GM19463 (cell line): ENCODE measurements around the gene NEURL3.

Experiments
- ATAC-seq: cut with Tn5 transposase; IDR thresholded peaks from one replicate; pipeline ENCODE4 v1.9.1; 2021; ENCODE audit warnings: mild to moderate bottlenecking, moderate library complexity; ENCODE audit not compliant: unreplicated experiment

Gene NEURL3

GRCh38 chr2:96540136-96540535, 35.0 kb upstream of the NEURL3 start:
- no peak for ATAC-seq

DNA sequence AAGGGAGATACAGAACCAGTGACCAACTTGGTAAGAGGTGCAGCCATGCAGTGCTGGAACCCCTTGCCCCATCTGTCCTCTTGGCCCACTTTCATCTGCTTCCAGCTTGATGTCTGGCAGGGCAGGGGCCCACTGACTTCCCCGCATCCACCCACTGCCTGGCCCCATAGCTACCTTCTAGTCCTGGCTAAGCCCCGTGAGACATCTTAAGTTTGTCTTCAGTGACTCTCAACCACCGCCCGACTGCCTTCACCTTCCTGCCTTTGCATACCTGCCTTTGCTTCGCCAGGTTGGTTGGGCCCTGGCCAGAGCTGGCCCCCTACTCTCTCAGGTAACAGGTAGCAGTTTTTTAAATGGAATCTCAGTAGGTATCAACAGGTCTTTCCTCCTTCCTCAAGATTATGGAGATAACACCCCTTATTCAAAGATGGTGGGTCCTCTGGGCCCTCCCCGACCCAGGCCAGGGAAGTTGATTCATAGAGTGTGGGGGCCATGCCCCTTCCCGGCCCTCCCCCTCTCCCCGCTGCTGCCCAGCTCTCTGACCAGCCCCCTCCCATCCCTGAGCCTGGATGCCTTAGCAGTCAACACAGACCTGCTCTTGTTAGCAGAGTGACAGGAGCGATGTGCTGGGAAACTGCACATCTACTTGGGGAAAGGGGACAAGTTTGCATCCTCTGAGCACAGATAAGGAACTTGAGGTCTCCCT, 34.2 kb upstream of the NEURL3 start:
- ATAC-seq, result no peak

GRCh38 chr2:96538487-96539214, 33.5 kb upstream of the NEURL3 start:
- no peak for ATAC-seq

GRCh38 chr2:96537734-96538486, 32.8 kb upstream of the NEURL3 start:
- no peak for ATAC-seq

GRCh38 chr2:96537066-96537733, 32.0 kb upstream of the NEURL3 start:
- peak; percentile 59 for ATAC-seq

- peak; percentile 54 for ATAC-seq
These were observed 31.4 kb upstream of the NEURL3 start, which contains the start of gene ARID5A for GRCh38 chr2:96536445-96537065. TSS of gene ARID5A (plus strand) at chr2:96536752. CDS start at chr2:96536827, 75 bp downstream.

GRCh38 chr2:96535331-96535730, 30.2 kb upstream of the NEURL3 start:
- no peak for ATAC-seq

- no peak for ATAC-seq
These were observed 29.6 kb upstream of the NEURL3 start for GRCh38 chr2:96534701-96535181.

GRCh38 chr2:96534141-96534540, 29.0 kb upstream of the NEURL3 start:
- ATAC-seq, result no peak

DNA sequence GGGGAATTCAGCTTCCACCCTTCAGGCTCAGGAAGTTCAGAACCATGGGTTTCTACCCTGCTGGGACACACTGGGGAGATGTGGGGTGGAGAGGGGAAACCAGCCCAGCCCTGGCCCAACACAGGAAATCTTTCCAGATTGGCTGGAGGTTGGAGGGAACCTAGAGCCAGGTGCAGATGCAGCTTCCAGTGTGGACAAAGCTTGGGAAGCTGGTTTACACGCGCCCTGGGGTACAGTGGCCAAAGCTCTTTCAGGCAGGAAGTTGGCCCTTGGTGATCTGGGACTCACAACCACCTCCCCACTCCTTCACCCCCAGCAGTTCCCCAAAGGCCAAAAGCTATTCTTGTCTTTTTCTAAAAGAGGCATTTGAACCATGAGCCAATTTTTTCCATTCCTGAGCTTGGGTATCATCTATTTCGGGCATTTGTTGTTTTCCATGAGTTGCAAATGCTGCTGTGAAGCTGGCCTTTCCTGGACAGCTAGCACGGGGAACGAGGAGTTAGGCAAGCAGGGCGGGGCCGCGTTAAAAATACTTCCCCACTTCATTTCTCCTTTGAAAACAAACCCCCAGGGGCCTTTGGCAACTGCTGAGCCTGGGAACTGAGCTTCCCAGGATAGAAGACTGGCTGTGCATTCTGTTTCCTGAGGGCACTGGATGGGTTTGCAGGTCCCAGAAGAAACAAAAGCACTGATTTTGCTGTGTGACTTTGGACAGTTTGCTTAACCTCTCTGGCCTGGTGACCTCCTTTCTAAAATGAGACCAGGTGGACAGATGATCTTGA, 28.3 kb upstream of the NEURL3 start:
- ATAC-seq, result no peak

- no peak for ATAC-seq
These were observed 27.6 kb upstream of the NEURL3 start for GRCh38 chr2:96532641-96533291.

DNA sequence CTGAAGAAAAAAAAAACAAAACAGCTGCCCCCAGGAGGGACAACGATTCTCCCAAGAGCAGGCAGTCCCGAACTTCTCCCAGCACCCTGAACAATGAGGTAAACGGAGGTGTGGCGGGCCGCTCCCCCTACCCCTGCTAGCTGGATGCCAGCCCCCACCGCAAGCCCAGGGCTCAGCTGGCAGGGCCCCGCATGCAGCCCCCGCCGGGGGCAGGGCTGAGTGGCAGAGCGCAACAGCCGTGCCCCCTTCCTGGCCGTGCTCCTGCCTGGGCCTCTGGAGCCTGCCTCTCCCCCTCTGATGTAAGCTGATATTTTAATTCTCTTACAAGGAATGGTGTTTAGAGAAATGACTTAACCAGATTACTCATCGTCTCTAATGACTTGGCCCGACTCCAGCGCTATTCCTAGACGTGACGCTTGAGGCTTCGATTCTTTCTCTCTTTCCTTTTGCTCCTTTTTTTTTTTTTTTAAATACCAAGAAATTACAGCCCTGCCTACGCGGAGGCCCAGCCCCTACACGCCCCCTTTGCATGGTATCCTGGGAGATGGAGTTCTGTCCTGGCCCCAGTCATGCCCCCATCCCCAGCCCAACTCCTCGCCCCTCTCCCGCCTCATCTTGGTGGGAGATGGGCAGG, 26.8 kb upstream of the NEURL3 start:
- ATAC-seq, result no peak

DNA sequence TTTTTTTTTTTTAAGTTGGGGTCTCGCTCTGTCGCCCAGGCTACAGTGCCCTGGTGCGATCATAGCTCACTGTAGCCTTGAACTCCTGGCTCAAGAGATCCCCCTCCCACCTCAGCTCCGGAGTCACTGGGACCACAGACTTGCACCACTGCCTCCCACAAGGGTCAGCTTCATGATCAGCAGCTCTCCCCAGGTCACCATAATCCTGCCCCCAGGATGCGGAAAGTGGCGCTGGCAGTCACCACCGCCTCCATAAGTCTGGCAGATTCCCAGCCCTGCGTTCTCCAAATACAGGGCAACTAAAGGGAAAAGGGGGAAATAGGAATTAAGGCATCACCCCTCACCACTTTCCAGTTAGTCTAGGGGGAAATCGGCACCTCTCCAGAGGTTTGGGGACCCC, 26.2 kb upstream of the NEURL3 start:
- ATAC-seq, result no peak

DNA sequence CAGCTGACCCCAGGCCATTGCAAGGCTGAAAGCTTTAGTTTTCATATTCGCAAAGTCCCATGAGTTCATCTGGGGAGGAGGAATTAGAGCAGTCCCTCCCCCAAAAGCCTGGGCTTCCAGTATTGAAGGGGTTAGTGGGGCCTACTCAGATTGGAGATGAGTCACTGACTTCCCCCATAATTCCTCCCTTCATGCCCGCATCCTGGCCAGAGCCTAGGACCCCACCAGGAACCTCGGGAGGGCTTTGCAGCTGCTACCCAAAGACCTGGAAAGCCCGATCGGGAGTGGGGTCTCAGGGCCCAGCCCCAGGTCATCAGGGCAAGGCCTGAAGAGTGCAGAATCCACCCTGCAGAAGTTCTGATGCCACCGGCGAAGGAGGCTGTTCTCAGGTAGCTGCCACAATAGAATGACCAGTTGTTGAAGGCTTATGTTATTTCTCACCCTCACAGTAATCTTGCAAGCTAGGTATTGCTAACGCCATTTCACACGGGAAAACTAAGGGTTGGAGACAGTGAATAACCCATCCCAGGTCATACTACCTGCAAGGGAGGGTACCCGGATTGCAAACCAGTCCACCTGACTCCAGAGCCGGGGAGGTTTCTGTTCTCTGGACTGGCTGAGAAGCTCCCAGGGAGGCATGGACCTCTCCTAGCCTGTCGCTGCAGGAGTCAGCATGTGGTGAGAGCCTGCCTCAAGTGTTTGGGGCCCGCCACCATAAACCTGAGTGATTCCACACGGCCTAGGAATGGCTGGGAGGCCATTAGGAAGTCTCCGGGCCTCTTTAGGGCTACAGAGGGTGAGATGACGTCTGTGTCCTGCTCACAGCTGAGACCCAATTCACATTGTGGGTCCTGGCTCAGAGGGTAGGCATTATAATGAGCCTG, 25.6 kb upstream of the NEURL3 start:
- no peak for ATAC-seq

- ATAC-seq, result no peak
These were observed 24.9 kb upstream of the NEURL3 start for GRCh38 chr2:96530144-96530430.

- ATAC-seq, result no peak
These were observed 24.4 kb upstream of the NEURL3 start for GRCh38 chr2:96529376-96530143.

GRCh38 chr2:96528700-96529375, 23.7 kb upstream of the NEURL3 start:
- no peak for ATAC-seq
